Activated CD4-positive, alpha-beta memory T cell treated with anti-CD3 and anti-CD28 coated beads for 36 hours (primary cell): Measurements from ENCODE around the gene RC3H2. TPM values are rescaled to one million over a fixed set of nuclear protein-coding genes. Genes with fewer than 3 reads are reported as not detected.
A peak's percentile ranks its signal among the peaks of the same experiment; 100 is the strongest.
"Not testable (repeated sequence)": the region's sequence is repeated elsewhere in the genome, so short reads cannot be mapped to it uniquely, and the experiment has no call there.

Source experiments
- CTCF ChIA-PET: fragments of 350-600 bp; sonication (Branson Sonifier 250); formaldehyde crosslinking; loops from one replicate; lab custom pipeline; 2021; ENCODE audit warnings: antibody characterized with exemption, inconsistent platforms; lab: Charles Lee
- POLR2A ChIA-PET: fragments of 350-600 bp; sonication (Branson Sonifier 250); formaldehyde crosslinking; loops from one replicate; lab custom pipeline; 2021; ENCODE audit warnings: antibody characterized with exemption; lab: Charles Lee
- DNase-seq: peaks from one replicate; pipeline ENCODE4 v3.0.0-alpha.2; 2020
- H3K27ac Mint-ChIP-seq: one replicate; pipeline ENCODE4 v1.8.0; 2021; ENCODE audit warnings: mixed read lengths
- H3K27me3 Mint-ChIP-seq: one replicate; pipeline ENCODE4 v1.8.0; 2021; ENCODE audit warnings: mixed read lengths
- H3K36me3 Mint-ChIP-seq: one replicate; pipeline ENCODE4 v1.8.0; 2021; ENCODE audit warnings: mixed read lengths
- H3K4me1 Mint-ChIP-seq: one replicate; pipeline ENCODE4 v1.8.0; 2021; ENCODE audit warnings: low read depth, mixed read lengths
- H3K4me3 Mint-ChIP-seq: one replicate; pipeline ENCODE4 v1.8.0; 2021; ENCODE audit warnings: mild to moderate bottlenecking, mixed read lengths
- H3K9me3 Mint-ChIP-seq: one replicate; pipeline ENCODE4 v1.8.0; 2021; ENCODE audit warnings: mixed read lengths
- intact Hi-C: fragments of 100-400 bp; cut with micrococcal nuclease; formaldehyde crosslinking; loops from one replicate; pipeline ENCODE4 v1.15.1; 2023
- total RNA-seq, 2 experiments: library from RNA; stranded (reverse); gene quantifications; one replicate each; pipeline ENCODE4 v1.2.3, GENCODE V29; 2021

RC3H2 gene
- total RNA-seq, 2 experiments from 2014 or later = 27.7 to 27.8 TPM

GRCh38 chr9:122819326-122819725 is 85.8 kb downstream of the RC3H2 start:
- H3K9me3 Mint-ChIP-seq = no peaks in the 10 kb centered on the region

GRCh38 chr9:122816163-122816867 is 88.8 kb downstream of the RC3H2 start:
- no peaks in the 10 kb centered on the region for H3K9me3 Mint-ChIP-seq
- POLR2A ChIA-PET = interaction anchor here (2.2 to 2.5 kb wide), 2 partner anchors 9 to 12 kb away, joined by 7 to 8 read pairs; partner anchors contain the start of gene PDCL
- H3K27ac Mint-ChIP-seq = peak overlapping the region; percentile 69
- intact Hi-C loops = loop anchor here (10.0 kb wide), 2 partner anchors 462 to 722 kb away; partner anchors contain the start of gene TTLL11
- H3K36me3 Mint-ChIP-seq = peaks cover 12% of the 10 kb centered on the region
- peak; percentile 60 for DNase-seq
- H3K4me1 Mint-ChIP-seq = peaks cover 37% of the 10 kb centered on the region
- H3K27me3 Mint-ChIP-seq = no peaks in the 10 kb centered on the region
- peak overlapping the region; percentile 46 for H3K4me3 Mint-ChIP-seq
- CTCF ChIA-PET = interaction anchor here (0.9 to 2.0 kb wide), 9 partner anchors 12 to 721 kb away, joined by 3 to 7 read pairs (median 4); partner anchors contain the start of gene PDCL

More at GRCh38 chr9:122819326-122819725, 85.8 kb downstream of the RC3H2 start:
- H3K36me3 Mint-ChIP-seq = peaks cover 23% of the 10 kb centered on the region
- ChIA-PET CTCF (interaction anchor here (1.0 to 1.9 kb wide), 2 partner anchors 9 to 722 kb away, joined by 3 to 8 read pairs; no protein-coding TSS in a partner anchor), POLR2A (no interaction called here)
- DNase-seq = no peak
- peak overlapping the region; percentile 28 for H3K27ac Mint-ChIP-seq
- H3K4me3 Mint-ChIP-seq = no peak overlapping the region
- H3K27me3 Mint-ChIP-seq = no peaks in the 10 kb centered on the region
- peaks cover 45% of the 10 kb centered on the region for H3K4me1 Mint-ChIP-seq
- intact Hi-C loops = loop anchor here (10.0 kb wide), 2 partner anchors 465 to 725 kb away; partner anchors contain the start of gene TTLL11

GRCh38 chr9:122815544-122815943 is 89.6 kb downstream of the RC3H2 start:
- ChIA-PET POLR2A (interaction anchor here (2.5 kb wide), 1 partner anchor 9 kb away, joined by 8 read pairs; no protein-coding TSS in a partner anchor), CTCF (interaction anchor here (1.2 to 2.0 kb wide), 5 partner anchors 12 to 717 kb away, joined by 3 to 7 read pairs (median 4); partner anchors contain the start of gene PDCL)
- Mint-ChIP-seq H3K4me1 (peaks cover 35% of the 10 kb centered on the region), H3K4me3 (no peak overlapping the region), H3K27me3 (no peaks in the 10 kb centered on the region), H3K36me3 (peaks cover 12% of the 10 kb centered on the region), H3K27ac (peak overlapping the region; percentile 69), H3K9me3 (no peaks in the 10 kb centered on the region)
- no peak for DNase-seq
- intact Hi-C loops = loop anchor here (10.0 kb wide), 2 partner anchors 461 to 721 kb away; partner anchors contain the start of gene TTLL11

- no peak for DNase-seq
- H3K4me1 Mint-ChIP-seq = peaks cover 27% of the 10 kb centered on the region
- H3K9me3 Mint-ChIP-seq = no peaks in the 10 kb centered on the region
- ChIA-PET CTCF (interaction anchor here (0.7 to 1.2 kb wide), 2 partner anchors 316 to 464 kb away, joined by 3 to 4 read pairs; no protein-coding TSS in a partner anchor), POLR2A (no interaction called here)
- H3K4me3 Mint-ChIP-seq = no peak overlapping the region
- no peaks in the 10 kb centered on the region for H3K27me3 Mint-ChIP-seq
- H3K27ac Mint-ChIP-seq = no peak overlapping the region
- intact Hi-C loops = loop anchor here (10.0 kb wide), 2 partner anchors 460 to 720 kb away; partner anchors contain the start of gene TTLL11
- peaks cover 6% of the 10 kb centered on the region for H3K36me3 Mint-ChIP-seq
Measured at GRCh38 chr9:122814545-122814944, 90.6 kb downstream of the RC3H2 start.

- POLR2A ChIA-PET = no interaction called here
- DNase-seq = no peak
- Mint-ChIP-seq H3K27me3 (no peaks in the 10 kb centered on the region), H3K4me3 (no peak overlapping the region), H3K4me1 (peaks cover 32% of the 10 kb centered on the region), H3K36me3 (peaks cover 5% of the 10 kb centered on the region), H3K9me3 (no peaks in the 10 kb centered on the region), H3K27ac (no peak overlapping the region)
- intact Hi-C loops = loop anchor here (10.0 kb wide), 2 partner anchors 458 to 718 kb away; partner anchors contain the start of gene TTLL11
- CTCF ChIA-PET = interaction anchor here (0.9 to 6.6 kb wide), 3 partner anchors 11 to 687 kb away, joined by 3 to 61 read pairs (median 34); no protein-coding TSS in a partner anchor
Measured at GRCh38 chr9:122812736-122813135, 92.4 kb downstream of the RC3H2 start.

GRCh38 chr9:122810306-122810946 is 94.7 kb downstream of the RC3H2 start:
- Mint-ChIP-seq H3K9me3 (peaks cover 18% of the 10 kb centered on the region), H3K4me1 (peaks cover 29% of the 10 kb centered on the region), H3K27me3 (no peaks in the 10 kb centered on the region), H3K4me3 (no peak overlapping the region), H3K27ac (no peak overlapping the region), H3K36me3 (peaks cover 8% of the 10 kb centered on the region)
- intact Hi-C loops = loop anchor here (1.0 to 10.0 kb wide), 5 partner anchors 311 to 716 kb away; partner anchors contain the start of gene TTLL11
- CTCF ChIA-PET = interaction anchor here (0.7 to 6.6 kb wide), 15 partner anchors 10 to 714 kb away, joined by 3 to 61 read pairs (median 6); partner anchors contain the start of gene OR1J1
- DNase-seq = peak; percentile 85
- POLR2A ChIA-PET = no interaction called here

- H3K27ac Mint-ChIP-seq, DNase-seq, H3K4me3 Mint-ChIP-seq, H3K27me3 Mint-ChIP-seq, intact Hi-C loops, H3K36me3 Mint-ChIP-seq, POLR2A ChIA-PET: not testable (repeated sequence)
- peaks cover 18% of the 10 kb centered on the region for H3K9me3 Mint-ChIP-seq
- CTCF ChIA-PET = interaction anchor here (0.6 to 6.6 kb wide), 10 partner anchors 11 to 711 kb away, joined by 4 to 61 read pairs (median 6); no protein-coding TSS in a partner anchor
- peaks cover 22% of the 10 kb centered on the region for H3K4me1 Mint-ChIP-seq
Measured at GRCh38 chr9:122809261-122809660, 95.9 kb downstream of the RC3H2 start.

- CTCF ChIA-PET = interaction anchor here (1.5 to 6.6 kb wide), 9 partner anchors 12 to 709 kb away, joined by 5 to 61 read pairs (median 7); no protein-coding TSS in a partner anchor
- peaks cover 22% of the 10 kb centered on the region for H3K4me1 Mint-ChIP-seq
- H3K9me3 Mint-ChIP-seq = peaks cover 18% of the 10 kb centered on the region
- peak; percentile 16 for DNase-seq
- POLR2A ChIA-PET = interaction anchor here (1.6 kb wide), 1 partner anchor 531 kb away, joined by 3 read pairs; no protein-coding TSS in a partner anchor
- H3K27me3 Mint-ChIP-seq = no peaks in the 10 kb centered on the region
- H3K4me3 Mint-ChIP-seq = no peak overlapping the region
- peaks cover 8% of the 10 kb centered on the region for H3K36me3 Mint-ChIP-seq
- intact Hi-C loops = loop anchor here (1.0 kb wide), 1 partner anchor 531 kb away; no protein-coding TSS in a partner anchor
- no peak overlapping the region for H3K27ac Mint-ChIP-seq
Measured at GRCh38 chr9:122808141-122808540, 97.0 kb downstream of the RC3H2 start.

- Mint-ChIP-seq H3K4me1 (peaks cover 22% of the 10 kb centered on the region), H3K9me3 (peaks cover 18% of the 10 kb centered on the region), H3K4me3 (no peak overlapping the region), H3K27me3 (no peaks in the 10 kb centered on the region), H3K36me3 (peaks cover 8% of the 10 kb centered on the region), H3K27ac (peak overlapping the region; percentile 78)
- POLR2A ChIA-PET = interaction anchor here (0.7 to 1.6 kb wide), 6 partner anchors 9 to 756 kb away, joined by 3 to 8 read pairs (median 4); partner anchors contain the start of genes MRRF and RBM18
- intact Hi-C loops = loop anchor here (1.0 kb wide), 3 partner anchors 39 to 418 kb away; no protein-coding TSS in a partner anchor
- CTCF ChIA-PET = interaction anchor here (1.1 to 6.6 kb wide), 6 partner anchors 10 to 709 kb away, joined by 3 to 61 read pairs (median 16); no protein-coding TSS in a partner anchor
- peak; percentile 86 for DNase-seq
Measured at GRCh38 chr9:122807271-122807900, 97.8 kb downstream of the RC3H2 start.

GRCh38 chr9:122806661-122807060 is 98.5 kb downstream of the RC3H2 start:
- intact Hi-C loops = loop anchor here (1.0 kb wide), 3 partner anchors 40 to 419 kb away; no protein-coding TSS in a partner anchor
- POLR2A ChIA-PET = interaction anchor here (0.7 to 1.6 kb wide), 6 partner anchors 10 to 755 kb away, joined by 3 to 8 read pairs (median 4); partner anchors contain the start of genes MRRF and RBM18
- Mint-ChIP-seq H3K4me3 (no peak overlapping the region), H3K9me3 (peaks cover 18% of the 10 kb centered on the region), H3K36me3 (peaks cover 8% of the 10 kb centered on the region), H3K27ac (peak overlapping the region; percentile 78), H3K4me1 (peaks cover 22% of the 10 kb centered on the region), H3K27me3 (no peaks in the 10 kb centered on the region)
- CTCF ChIA-PET = interaction anchor here (1.1 to 6.6 kb wide), 4 partner anchors 10 to 343 kb away, joined by 3 to 61 read pairs (median 16); no protein-coding TSS in a partner anchor
- peak; percentile 45 for DNase-seq
